Tibial nerve (tissue), 4 donors: ENCODE measurements around the gene CAMSAP2.

Source experiments
- EP300 ChIP-seq, 2 donors: sonication (generic); formaldehyde crosslinking; IDR thresholded peaks; one replicate each; pipeline ENCODE4 v1.6.1; 2017; ENCODE audit warnings: antibody characterized with exemption in 2 of 2, mild to moderate bottlenecking in 1 of 2
- POLR2A ChIP-seq, 2 donors: fragments of 450-650 bp; IDR thresholded peaks; one replicate each; pipeline ENCODE4 v1.6.1; 2017; ENCODE audit warnings: antibody characterized with exemption in 2 of 2, mild to moderate bottlenecking in 2 of 2, moderate library complexity in 2 of 2
- TF ChIP-seq, protein P1 (sequence below), 5 experiments: fragments of 200-600 bp in 3 of 5; fragments of 450-650 bp in 2 of 5; sonication (generic) in 3 of 5; IDR thresholded peaks; one replicate each; pipeline ENCODE4 v1.5.1; 2016 to 2019; ENCODE audit warnings: antibody characterized with exemption in 5 of 5, mild to moderate bottlenecking in 3 of 5, moderate library complexity in 2 of 5

DNA sequence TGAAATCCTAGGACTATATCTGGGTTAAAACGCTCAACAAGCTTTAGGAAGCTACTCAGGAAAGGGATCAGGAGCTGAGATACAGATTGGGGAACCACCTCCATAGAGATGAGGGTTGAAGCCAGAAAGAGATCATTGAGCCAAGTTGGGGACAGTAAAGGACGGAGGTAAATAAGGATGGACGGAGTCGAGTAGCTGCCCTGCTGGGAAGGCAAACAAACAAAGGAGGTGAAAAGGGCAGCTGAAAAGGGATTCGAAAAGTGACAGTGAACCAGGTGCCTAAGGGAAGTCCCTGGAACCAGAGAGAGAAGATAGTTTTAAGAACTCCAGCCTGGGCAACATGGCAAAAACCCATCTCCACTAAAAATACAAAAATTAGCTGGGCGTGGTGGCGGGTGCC is 6.3 kb upstream of the CAMSAP2 start:
- TF ChIP-seq, protein P1, sequence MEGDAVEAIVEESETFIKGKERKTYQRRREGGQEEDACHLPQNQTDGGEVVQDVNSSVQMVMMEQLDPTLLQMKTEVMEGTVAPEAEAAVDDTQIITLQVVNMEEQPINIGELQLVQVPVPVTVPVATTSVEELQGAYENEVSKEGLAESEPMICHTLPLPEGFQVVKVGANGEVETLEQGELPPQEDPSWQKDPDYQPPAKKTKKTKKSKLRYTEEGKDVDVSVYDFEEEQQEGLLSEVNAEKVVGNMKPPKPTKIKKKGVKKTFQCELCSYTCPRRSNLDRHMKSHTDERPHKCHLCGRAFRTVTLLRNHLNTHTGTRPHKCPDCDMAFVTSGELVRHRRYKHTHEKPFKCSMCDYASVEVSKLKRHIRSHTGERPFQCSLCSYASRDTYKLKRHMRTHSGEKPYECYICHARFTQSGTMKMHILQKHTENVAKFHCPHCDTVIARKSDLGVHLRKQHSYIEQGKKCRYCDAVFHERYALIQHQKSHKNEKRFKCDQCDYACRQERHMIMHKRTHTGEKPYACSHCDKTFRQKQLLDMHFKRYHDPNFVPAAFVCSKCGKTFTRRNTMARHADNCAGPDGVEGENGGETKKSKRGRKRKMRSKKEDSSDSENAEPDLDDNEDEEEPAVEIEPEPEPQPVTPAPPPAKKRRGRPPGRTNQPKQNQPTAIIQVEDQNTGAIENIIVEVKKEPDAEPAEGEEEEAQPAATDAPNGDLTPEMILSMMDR (IDR thresholded peaks at IDR 0.05), result no peak
- no peak for TF ChIP-seq POLR2A (IDR thresholded peaks at IDR 0.05)
- TF ChIP-seq EP300 (IDR thresholded peaks at IDR 0.05), result no peak
